GM19043 (cell line): ENCODE data around the gene OR2L8.

Source experiments
- ATAC-seq: cut with Tn5 transposase; IDR thresholded peaks from one replicate; pipeline ENCODE4 v1.9.1; 2021; ENCODE audit warnings: low read depth; ENCODE audit not compliant: unreplicated experiment

OR2L8 gene

GRCh38 chr1:247948558-247948957, at the start of gene OR2L8:
TSS of gene OR2L8 (plus strand) at chr1:247948858. CDS start at chr1:247948858, 0 bp downstream.
- ATAC-seq, result no peak

- no peak for ATAC-seq
These were observed 44.5 kb upstream of the OR2L8 start for GRCh38 chr1:247904122-247904521.

- no peak for ATAC-seq
These were observed 43.5 kb upstream of the OR2L8 start for GRCh38 chr1:247905181-247905580.

GRCh38 chr1:247905910-247906503, 42.7 kb upstream of the OR2L8 start:
- no peak for ATAC-seq

GRCh38 chr1:247906504-247907047, 42.1 kb upstream of the OR2L8 start:
- ATAC-seq, result no peak

GRCh38 chr1:247908766-247909165, 39.9 kb upstream of the OR2L8 start:
- ATAC-seq, result no peak

- no peak for ATAC-seq
These were observed 34.9 kb upstream of the OR2L8 start for GRCh38 chr1:247913786-247914185.

GRCh38 chr1:247914941-247915662, 33.6 kb upstream of the OR2L8 start:
- no peak for ATAC-seq

- no peak for ATAC-seq
These were observed 28.7 kb upstream of the OR2L8 start, which contains the start of gene OR2T8 for GRCh38 chr1:247919952-247920351. TSS of gene OR2T8 (plus strand) at chr1:247920252. CDS start at chr1:247921018, 766 bp downstream.

GRCh38 chr1:247923941-247924340, 24.7 kb upstream of the OR2L8 start:
- no peak for ATAC-seq

- no peak for ATAC-seq
These were observed 23.8 kb upstream of the OR2L8 start, which contains the start of gene OR2AJ1 for GRCh38 chr1:247924868-247925267. TSS of gene OR2AJ1 (plus strand) at chr1:247924889. CDS start at chr1:247933769, 8,880 bp downstream.

- ATAC-seq, result no peak
These were observed 14.7 kb upstream of the OR2L8 start for GRCh38 chr1:247933989-247934388.

GRCh38 chr1:247935781-247936180, 12.9 kb upstream of the OR2L8 start:
- ATAC-seq, result no peak

- no peak for ATAC-seq
These were observed 12.2 kb upstream of the OR2L8 start for GRCh38 chr1:247936415-247936814.

GRCh38 chr1:247936965-247937734, 11.5 kb upstream of the OR2L8 start:
- peak; percentile 99 for ATAC-seq

- ATAC-seq, result no peak
These were observed 6.0 kb upstream of the OR2L8 start for GRCh38 chr1:247942624-247943023.

GRCh38 chr1:247953408-247953807, 4.8 kb downstream of the OR2L8 start:
- ATAC-seq, result no peak

GRCh38 chr1:247961791-247962190, 13.1 kb downstream of the OR2L8 start:
- ATAC-seq, result no peak

GRCh38 chr1:247962911-247963588, 14.4 kb downstream of the OR2L8 start:
- ATAC-seq, result no peak

GRCh38 chr1:247964933-247965332, 16.3 kb downstream of the OR2L8 start, which contains the start of gene OR2AK2:
TSS of gene OR2AK2 (plus strand) at chr1:247965233. CDS start at chr1:247965377, 144 bp downstream.
- no peak for ATAC-seq
